HepG2 (cell line): ENCODE data around the gene TJP3. TPM values are rescaled to one million over a fixed set of nuclear protein-coding genes. Genes with fewer than 3 reads are reported as not detected.

ENCODE experiments used
- ARID2 ChIP-seq: sonication (generic); formaldehyde crosslinking; IDR thresholded peaks from 2 replicates; pipeline ENCODE4 v1.8.1; 2022; ENCODE audit warnings: mild to moderate bottlenecking, missing genetic modification reagents, borderline replicate concordance
- ARNTL ChIP-seq: sonication (generic); formaldehyde crosslinking; IDR thresholded peaks from 2 replicates; pipeline ENCODE4 v1.4.0; 2020; ENCODE audit warnings: mild to moderate bottlenecking, missing genetic modification reagents
- BRCA1 ChIP-seq: sonication (generic); formaldehyde crosslinking; IDR thresholded peaks from 2 replicates; pipeline ENCODE4 v1.4.0; 2020; ENCODE audit warnings: missing genetic modification reagents
- GABPA ChIP-seq, 2 experiments: IDR thresholded peaks; 2 replicates each; pipeline ENCODE4 v1.6.1; 2011 to 2016; ENCODE audit warnings: low read depth in 2 of 2, low read length in 1 of 2, missing biosample characterization in 1 of 2, missing genetic modification characterization in 1 of 2
- HDAC6 ChIP-seq: fragments of 200-600 bp; sonication (generic); IDR thresholded peaks from 2 replicates; pipeline ENCODE4 v1.7.0; 2017; ENCODE audit warnings: mild to moderate bottlenecking, antibody characterized with exemption, low read length, low read depth
- HMGXB4 ChIP-seq, 2 experiments: sonication (generic) in 1 of 2; formaldehyde crosslinking in 1 of 2; IDR thresholded peaks; 2 replicates each; pipeline versions ENCODE4 v1.4.0 to v1.6.1; 2018 to 2020; ENCODE audit warnings: missing genetic modification reagents in 2 of 2, borderline replicate concordance in 1 of 2, low read depth in 1 of 2, mild to moderate bottlenecking in 1 of 2, missing biosample characterization in 1 of 2
- HNF1B ChIP-seq: sonication (generic); formaldehyde crosslinking; IDR thresholded peaks from 2 replicates; pipeline ENCODE4 v1.5.1; 2020; ENCODE audit warnings: mild to moderate bottlenecking, moderate library complexity, missing genetic modification reagents
- ONECUT2 ChIP-seq: sonication (generic); formaldehyde crosslinking; IDR thresholded peaks from 2 replicates; pipeline ENCODE4 v1.4.0; 2020; ENCODE audit warnings: missing genetic modification reagents
- PCBP2 ChIP-seq: fragments of 200-400 bp; formaldehyde crosslinking; optimal IDR thresholded peaks from 2 replicates; pipeline ENCODE3; 2018; ENCODE audit warnings: low read length, low read depth; ENCODE audit not compliant: poor library complexity, severe bottlenecking
- POGZ ChIP-seq: sonication (generic); formaldehyde crosslinking; IDR thresholded peaks from 2 replicates; pipeline ENCODE4 v1.4.0; 2020; ENCODE audit warnings: mild to moderate bottlenecking, missing genetic modification reagents
- RAD21 ChIP-seq: fragments of 450-650 bp; formaldehyde crosslinking; IDR thresholded peaks from 2 replicates; pipeline ENCODE4 v1.5.0; 2020; ENCODE audit warnings: mild to moderate bottlenecking
- REL ChIP-seq: sonication (generic); formaldehyde crosslinking; conservative IDR thresholded peaks from 2 replicates; pipeline ENCODE4 v1.8.0; 2022; ENCODE audit warnings: mild to moderate bottlenecking, missing genetic modification reagents, moderate library complexity
- SKIL ChIP-seq: sonication (generic); formaldehyde crosslinking; IDR thresholded peaks from 2 replicates; pipeline ENCODE4 v1.8.0; 2022; ENCODE audit warnings: missing genetic modification reagents, mild to moderate bottlenecking, moderate library complexity, borderline replicate concordance
- SP5 ChIP-seq: IDR thresholded peaks from 2 replicates; pipeline ENCODE4 v1.6.1; 2016; ENCODE audit warnings: low read depth, borderline replicate concordance
- SRSF9 ChIP-seq: fragments of 200-400 bp; formaldehyde crosslinking; IDR thresholded peaks from 2 replicates; pipeline ENCODE4 v1.6.1; 2018; ENCODE audit warnings: borderline replicate concordance, mild to moderate bottlenecking, low read depth, low read length; ENCODE audit not compliant: insufficient read depth, poor library complexity, severe bottlenecking
- TIGD3 ChIP-seq: sonication (generic); formaldehyde crosslinking; IDR thresholded peaks from 2 replicates; pipeline ENCODE4 v1.5.1; 2020; ENCODE audit warnings: mild to moderate bottlenecking, missing genetic modification reagents, borderline replicate concordance
- TP53 ChIP-seq: sonication (generic); formaldehyde crosslinking; conservative IDR thresholded peaks from 2 replicates; pipeline ENCODE4 v1.4.0; 2020; ENCODE audit warnings: missing genetic modification reagents
- ZNF354B ChIP-seq: sonication (generic); formaldehyde crosslinking; IDR thresholded peaks from 2 replicates; pipeline ENCODE4 v1.8.0; 2022; ENCODE audit warnings: mild to moderate bottlenecking, missing genetic modification reagents
- polyA plus RNA-seq, 8 experiments: library from polyadenylated mRNA; depleted of rRNA in 3 of 8; stranded (reverse) in 7 of 8; unstranded in 1 of 8; fragments of >200 nt; fragmentation: Illumina TruSeq in 4 of 8; extraction: Trizol in 4 of 8; gene quantifications; 2 replicates each; pipeline versions ENCODE4 v1.2.1 to v1.2.3, GENCODE V29; 2011 to 2016; ENCODE audit warnings: low read depth in 4 of 8, missing spikeins in 1 of 8, mixed read lengths in 1 of 8; ENCODE audit not compliant: insufficient read depth in 1 of 8
- total RNA-seq, 5 experiments: library from RNA; depleted of rRNA; stranded (reverse); fragments of >200 nt; fragmentation: Illumina TruSeq; extraction: Trizol; gene quantifications; 2 replicates each; pipeline ENCODE4 v1.2.3, GENCODE V29; 2016; ENCODE audit warnings: low read depth in 1 of 5

TJP3 gene
- total and polyA plus RNA-seq, 2 of the 13 experiments (the other 11 are each of a cell fraction or from before 2014, with no cell fraction given): 2.3 to 21.5 TPM

- TF ChIP-seq ONECUT2 (CRISPR knock-in tag): no peak
- TF ChIP-seq GABPA (IDR thresholded peaks at IDR 0.05; ENCODE audit: low read depth, low read length): peak; percentile 38
- TF ChIP-seq GABPA (CRISPR knock-in tag; IDR thresholded peaks at IDR 0.05; ENCODE audit: low read depth): peak; percentile 79
- no peak for TF ChIP-seq ZNF354B (CRISPR knock-in tag)
- no peak for TF ChIP-seq TP53 (CRISPR knock-in tag)
- TF ChIP-seq SRSF9: no peak
- TF ChIP-seq HDAC6: no peak
- TF ChIP-seq TIGD3 (CRISPR knock-in tag): no peak
- no peak for TF ChIP-seq HNF1B (CRISPR knock-in tag)
- TF ChIP-seq PCBP2: no peak
- 0 out of 2 replicates have a peak, but pooled peaks have one; percentile 53 for TF ChIP-seq REL
- TF ChIP-seq ARNTL: no peak
- TF ChIP-seq SP5: no peak
- TF ChIP-seq HMGXB4 (CRISPR knock-in tag; IDR thresholded peaks at IDR 0.05; ENCODE audit: borderline replicate concordance in 1 of 2, low read depth in 1 of 2): 0 out of 4 replicates have a peak, but pooled peaks of 1 of the 2 experiments have one; percentile 15
- no peak for TF ChIP-seq SKIL (CRISPR knock-in tag)
- TF ChIP-seq ARID2 (CRISPR knock-in tag): 0 out of 2 replicates have a peak, but pooled peaks have one; percentile 20
- no peak for TF ChIP-seq RAD21
- no peak for TF ChIP-seq BRCA1
- no peak for TF ChIP-seq POGZ (CRISPR knock-in tag)
These were observed 9.0 kb upstream of the TJP3 start (continued) for GRCh38 chr19:3698974-3699740.
